A549 treated with Mapracorat at 1 μM for 4 hours (cell line): ENCODE data around the gene SART1. TPM values are rescaled to one million over a fixed set of nuclear protein-coding genes. Genes with fewer than 3 reads are reported as not detected.

Source experiments
- total RNA-seq: library from RNA; stranded (reverse); fragments of 200-300 nt; extraction: Qiagen RNA extraction; gene quantifications from 5 replicates; pipeline ENCODE4 v1.2.3, GENCODE V29; 2022

The SART1 gene
- total RNA-seq: 46.4 to 64.2 TPM (median 56.3 TPM) in 5 replicates

DNA sequence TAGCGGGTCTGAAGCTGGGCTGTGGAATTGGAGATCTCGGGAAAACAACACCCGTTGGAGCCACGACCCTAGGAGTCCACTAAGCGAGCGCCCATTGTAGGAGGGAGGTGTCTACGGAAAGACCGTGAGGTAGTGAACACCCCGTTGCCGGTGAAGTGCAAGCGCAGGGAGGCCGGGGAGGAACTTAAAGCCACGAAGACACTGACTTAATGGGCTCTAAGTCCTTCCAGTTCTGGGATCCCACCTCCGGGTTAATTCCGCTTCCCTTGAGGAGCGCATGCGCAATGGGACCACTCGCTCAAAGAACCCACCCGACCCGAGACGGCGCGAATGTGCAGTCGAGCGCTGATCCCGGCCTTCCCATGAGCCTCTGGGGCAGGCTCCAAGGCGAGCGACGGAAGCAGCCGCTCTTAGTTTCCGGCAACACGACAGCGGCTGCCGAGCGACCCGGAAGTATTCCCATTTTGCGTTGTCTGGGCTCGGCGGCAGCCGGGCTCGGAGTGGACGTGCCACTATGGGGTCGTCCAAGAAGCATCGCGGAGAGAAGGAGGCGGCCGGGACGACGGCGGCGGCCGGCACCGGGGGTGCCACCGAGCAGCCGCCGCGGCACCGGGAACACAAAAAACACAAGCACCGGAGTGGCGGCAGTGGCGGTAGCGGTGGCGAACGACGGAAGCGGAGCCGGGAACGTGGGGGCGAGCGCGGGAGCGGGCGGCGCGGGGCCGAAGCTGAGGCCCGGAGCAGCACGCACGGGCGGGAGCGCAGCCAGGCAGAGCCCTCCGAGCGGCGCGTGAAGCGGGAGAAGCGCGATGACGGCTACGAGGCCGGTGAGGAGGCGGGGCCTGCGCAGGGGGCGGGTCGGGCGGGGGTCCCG lies at the start of gene SART1:
TSS of gene SART1 (plus strand) at position 468 of the 874 bp plus-strand sequence. CDS start at position 515, 47 bp downstream.

DNA sequence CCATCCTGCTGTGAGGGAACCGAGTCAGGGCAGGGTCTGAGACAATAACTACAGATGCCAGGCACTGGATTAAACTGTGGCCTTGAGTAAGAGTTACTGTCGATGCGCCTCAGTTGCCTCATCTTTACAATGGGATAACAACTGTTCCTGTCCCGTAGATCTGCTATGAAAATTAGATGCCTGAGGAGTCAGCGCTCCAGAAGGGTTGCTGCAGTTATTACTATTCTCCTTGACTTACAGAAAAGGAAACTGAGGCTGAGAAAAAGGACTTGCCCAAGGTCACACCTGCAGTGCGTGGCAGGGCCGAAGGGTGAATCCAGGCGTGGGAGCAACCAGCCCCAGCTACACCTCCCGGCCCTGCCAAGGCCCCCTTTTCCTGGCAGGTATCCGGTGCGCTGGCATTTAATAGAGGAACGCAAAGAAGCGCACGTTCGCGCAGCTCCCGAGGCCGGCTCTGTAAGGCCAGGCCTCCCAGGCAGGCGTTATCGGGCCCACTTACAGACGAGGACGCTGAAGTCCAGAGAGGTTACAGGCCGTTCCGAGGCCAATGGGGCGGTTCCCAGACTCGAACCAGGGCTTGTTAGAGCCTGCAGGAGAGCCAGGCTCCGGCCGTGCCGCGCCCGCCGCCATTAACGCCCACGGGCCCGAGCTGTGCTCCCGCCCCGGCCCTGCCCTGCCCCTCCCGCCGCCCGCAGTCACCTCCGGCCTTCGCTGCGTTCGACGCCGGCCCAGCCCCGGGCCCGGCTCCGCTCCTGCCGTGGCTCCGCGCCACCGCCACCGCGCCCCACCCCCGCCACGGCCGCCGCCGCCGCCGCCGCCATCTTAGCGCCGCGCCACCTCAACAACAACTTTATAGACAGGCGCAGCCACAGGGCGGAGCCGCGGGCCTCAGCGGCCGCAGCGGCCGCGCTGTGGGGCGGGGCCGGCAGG lies 43.1 kb upstream of the SART1 start, which contains the start of gene C11orf68:
TSS of gene C11orf68 (minus strand) at position 852 of the 930 bp plus-strand sequence. CDS start at position 821, 31 bp downstream.

GRCh38 chr11:65919141-65919572 lies 42.4 kb upstream of the SART1 start, which contains the start of gene DRAP1:
TSS of gene DRAP1 (plus strand) at chr11:65919426. CDS start at chr11:65919502, 76 bp downstream.

DNA sequence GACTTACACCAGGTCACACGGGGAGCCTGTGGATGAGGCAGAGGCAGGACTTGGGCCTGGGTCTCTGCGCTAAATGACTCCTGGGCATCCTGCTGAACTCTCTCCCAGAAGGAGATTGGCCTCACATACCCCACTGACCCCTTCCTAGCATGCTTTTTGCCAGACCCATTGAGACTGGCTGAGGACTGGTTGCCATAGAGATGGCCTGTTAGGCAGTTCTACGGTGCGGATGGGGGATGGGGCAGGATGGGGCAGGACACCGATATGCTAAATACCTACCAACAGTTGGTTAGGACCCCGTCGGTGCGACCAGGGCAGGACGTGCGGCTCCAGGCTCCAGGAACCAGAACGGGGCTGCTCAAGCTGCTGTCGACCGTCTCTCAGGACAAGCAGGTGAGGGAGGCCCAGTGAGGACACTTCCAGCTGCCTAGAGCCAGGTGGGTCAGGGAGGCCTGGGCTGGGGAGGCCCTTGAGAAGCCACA lies 16.1 kb upstream of the SART1 start, which contains the start of gene TSGA10IP:
TSS of gene TSGA10IP (plus strand) at position 51 of the 482 bp plus-strand sequence. CDS start at position 247, 196 bp downstream.

GRCh38 chr11:66001942-66002647 lies 40.6 kb downstream of the SART1 start, which contains the start of the genes BANF1 and EIF1AD:
TSS of gene BANF1 (plus strand) at chr11:66002503. CDS start at chr11:66003251, 748 bp downstream.
TSS of gene EIF1AD (minus strand) at chr11:66002157. CDS start at chr11:66000389, 1,768 bp downstream.

GRCh38 chr11:66011785-66012303 lies 50.3 kb downstream of the SART1 start, which contains the start of gene CST6:
TSS of gene CST6 (plus strand) at chr11:66012008. CDS start at chr11:66012045, 37 bp downstream.

DNA sequence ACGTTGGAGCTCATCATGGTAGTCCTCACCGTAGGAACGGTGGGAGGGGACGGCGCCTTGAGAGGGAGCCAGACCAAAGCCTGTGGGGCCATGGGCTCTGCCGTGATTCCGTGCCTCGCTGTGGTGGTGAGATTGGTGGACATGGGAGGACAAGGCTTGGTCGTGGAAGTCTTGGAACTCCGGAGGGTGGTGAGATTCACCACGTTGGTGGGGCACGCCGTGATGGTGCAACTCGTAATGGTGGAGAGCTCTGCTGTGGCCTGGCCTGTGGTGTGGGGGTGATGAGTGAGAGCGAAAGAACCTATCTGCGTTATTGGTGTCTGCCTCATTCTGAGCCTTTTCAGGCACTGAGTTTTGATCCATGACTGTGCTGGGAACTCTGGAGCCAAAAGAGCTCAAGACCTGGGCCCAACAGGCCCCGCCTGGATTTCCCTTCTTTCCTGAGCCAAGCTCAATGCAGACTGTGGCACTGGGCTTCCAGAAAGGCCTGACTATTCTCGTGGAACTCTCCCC lies 64.5 kb downstream of the SART1 start, which contains the start of gene CATSPER1:
TSS of gene CATSPER1 (minus strand) at position 463 of the 513 bp plus-strand sequence. CDS start at position 363, 100 bp downstream.

Other genes starting within 250 kb of the SART1 start
- gene KAT5, start 249.5 kb upstream of the SART1 start, total RNA-seq: 43.8 to 55.4 TPM (median 48.9 TPM) in 5 replicates
- gene RNASEH2C, start 240.9 kb upstream of the SART1 start, total RNA-seq: 20.9 to 52.9 TPM (median 48.6 TPM) in 5 replicates
- gene AP5B1, start 180.8 kb upstream of the SART1 start, total RNA-seq: 7.6 to 12.1 TPM (median 12.1 TPM) in 5 replicates
- 0.07 to 0.08 TPM in 2 of 5 replicates, not detected in the others for gene OVOL1, start 174.7 kb upstream of the SART1 start, total RNA-seq
- 0.09 TPM in 1 of 5 replicates, not detected in the others for gene SNX32, start 127.8 kb upstream of the SART1 start, total RNA-seq
- 2,078 to 2,355 TPM (median 2,242 TPM) in 5 replicates for gene CFL1, start 103.6 kb upstream of the SART1 start, total RNA-seq
- gene MUS81, start 101.3 kb upstream of the SART1 start, total RNA-seq: 26.7 to 36.3 TPM (median 33.7 TPM) in 5 replicates
- gene EFEMP2, start 88.9 kb upstream of the SART1 start, total RNA-seq: 0.52 to 1.2 TPM (median 0.99 TPM) in 5 replicates
- gene CTSW, start 81.9 kb upstream of the SART1 start, total RNA-seq: 0.11 TPM in 1 of 5 replicates, not detected in the others
- 73.6 to 86.8 TPM (median 84.7 TPM) in 5 replicates for gene FIBP, start 73.3 kb upstream of the SART1 start, total RNA-seq
- 22.2 to 49.0 TPM (median 44.4 TPM) in 5 replicates for gene CCDC85B, start 71.1 kb upstream of the SART1 start, total RNA-seq
- 122 to 190 TPM (median 138 TPM) in 5 replicates for gene FOSL1, start 61.3 kb upstream of the SART1 start, total RNA-seq
- gene C11orf68, start 42.7 kb upstream of the SART1 start, total RNA-seq: 32.8 to 52.7 TPM (median 45.5 TPM) in 5 replicates
- gene DRAP1, start 42.3 kb upstream of the SART1 start, total RNA-seq: 171 to 273 TPM (median 214 TPM) in 5 replicates
- not detected in 5 replicates for gene TSGA10IP, start 16.3 kb upstream of the SART1 start, total RNA-seq
- 38.1 to 40.8 TPM (median 39.6 TPM) in 5 replicates for gene EIF1AD, start 40.4 kb downstream of the SART1 start, total RNA-seq
- gene BANF1, start 40.8 kb downstream of the SART1 start, total RNA-seq: 377 to 509 TPM (median 484 TPM) in 5 replicates
- not detected in 5 replicates for gene CST6, start 50.3 kb downstream of the SART1 start, total RNA-seq
- gene CATSPER1, start 64.7 kb downstream of the SART1 start, total RNA-seq: 1.2 to 2.2 TPM (median 1.7 TPM) in 5 replicates
- gene GAL3ST3, start 87.4 kb downstream of the SART1 start, total RNA-seq: not detected in 5 replicates
- gene SF3B2, start 90.6 kb downstream of the SART1 start, total RNA-seq: 169 to 179 TPM (median 172 TPM) in 5 replicates
- gene PACS1, start 108.5 kb downstream of the SART1 start, total RNA-seq: 58.3 to 88.8 TPM (median 77.4 TPM) in 5 replicates